AG20443 (cell line): ENCODE measurements around the gene DNAH1.

Experiments
- DNase-seq: peaks from one replicate; pipeline ENCODE4 v3.0.0; 2012; ENCODE audit warnings: low spot score, mixed read lengths

The DNAH1 gene

DNA sequence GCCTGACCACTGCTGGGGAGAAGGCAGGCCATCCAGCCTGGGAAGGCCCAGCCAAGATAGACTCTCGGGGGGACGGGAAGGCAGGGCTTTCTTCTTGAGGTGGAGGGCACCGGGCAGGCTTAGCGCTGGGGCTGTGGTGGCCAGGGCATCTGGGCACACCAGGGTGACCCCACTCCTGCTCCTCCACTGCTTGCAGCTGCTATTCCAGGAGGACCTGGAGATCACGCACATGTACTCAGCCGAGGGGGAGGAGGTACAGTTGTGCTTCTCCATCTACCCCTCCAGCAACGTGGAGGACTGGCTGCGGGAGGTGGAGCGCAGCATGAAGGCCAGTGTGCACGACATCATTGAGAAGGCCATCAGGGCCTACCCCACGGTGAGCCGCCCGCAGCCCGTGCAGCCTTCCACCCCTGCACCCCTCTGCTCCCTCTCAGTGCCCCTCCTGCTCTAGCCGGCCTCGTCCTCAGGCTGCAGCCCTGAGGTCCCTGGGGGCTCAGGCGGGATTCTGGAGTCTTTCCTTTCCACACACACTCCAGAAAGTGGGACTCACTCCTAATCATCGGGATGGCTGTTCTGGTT, 42.3 kb downstream of the DNAH1 start:
- DNase-seq = no peak

DNA sequence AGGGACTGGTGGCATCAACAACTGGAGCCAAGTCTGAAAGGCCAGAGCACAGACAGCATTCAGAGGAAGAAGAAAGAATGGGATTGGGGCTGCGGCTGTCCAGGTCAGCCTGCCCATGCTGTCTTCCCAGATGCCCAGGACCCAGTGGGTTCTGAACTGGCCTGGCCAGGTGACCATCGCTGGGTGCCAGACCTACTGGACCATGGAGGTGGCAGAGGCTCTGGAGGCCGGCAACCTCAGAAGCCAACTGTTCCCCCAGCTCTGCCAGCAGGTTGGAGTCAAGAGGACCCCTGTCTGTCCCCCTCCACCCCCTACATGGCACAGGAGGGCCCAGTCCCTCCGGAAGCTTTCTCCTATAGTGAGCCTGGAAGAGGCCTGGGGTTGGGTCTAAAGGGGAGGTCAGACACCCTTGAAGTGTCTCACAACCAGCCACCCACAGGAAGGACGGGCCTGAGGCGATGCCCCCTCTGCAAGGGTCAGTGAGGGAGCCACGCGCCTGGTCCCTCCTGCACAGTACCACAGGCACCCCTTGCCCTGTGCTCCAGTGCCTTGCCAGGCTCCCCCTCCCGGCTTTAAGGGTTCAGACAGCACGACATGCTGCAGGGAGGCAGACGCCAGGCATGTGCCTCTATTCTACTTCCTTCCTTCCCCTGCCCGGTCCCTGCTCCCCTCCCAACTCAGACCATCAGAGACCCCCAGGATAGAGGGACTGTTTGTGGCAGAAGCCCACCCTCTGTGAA, 43.2 kb downstream of the DNAH1 start:
- DNase-seq = no peak

DNA sequence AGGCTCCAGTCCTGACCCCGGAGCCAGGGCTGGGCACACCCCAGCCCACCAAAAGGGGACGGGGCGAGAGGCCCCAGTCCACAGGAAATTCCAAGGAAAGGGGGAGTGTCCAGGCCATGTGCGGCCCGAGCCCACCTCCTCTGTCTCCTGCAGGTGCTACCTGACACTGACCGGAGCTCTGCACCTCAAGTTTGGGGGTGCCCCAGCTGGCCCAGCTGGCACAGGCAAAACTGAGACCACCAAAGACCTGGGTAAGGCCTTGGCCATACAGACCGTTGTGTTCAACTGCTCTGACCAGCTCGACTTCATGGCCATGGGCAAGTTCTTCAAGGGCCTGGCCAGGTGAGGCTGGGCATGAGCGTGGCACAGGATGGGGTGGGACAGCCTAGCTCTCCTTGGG, 44.9 kb downstream of the DNAH1 start:
- no peak for DNase-seq

DNA sequence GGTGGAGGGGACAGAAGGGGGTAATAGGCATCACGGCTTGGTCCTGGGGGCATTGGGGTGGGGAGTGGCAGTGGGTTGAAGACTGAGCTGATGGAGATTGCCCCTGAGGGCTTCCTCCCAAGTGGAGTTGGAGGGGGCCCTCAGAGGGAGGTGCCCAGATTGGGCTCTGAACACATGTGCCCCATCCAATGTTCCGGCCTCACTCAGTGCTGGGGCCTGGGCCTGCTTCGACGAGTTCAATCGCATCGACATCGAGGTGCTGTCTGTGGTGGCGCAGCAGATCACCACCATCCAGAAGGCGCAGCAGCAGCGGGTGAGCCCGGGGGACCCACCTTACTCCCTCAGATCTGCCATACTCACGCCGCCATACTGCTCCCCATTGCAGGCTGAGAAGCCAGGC, 45.3 kb downstream of the DNAH1 start:
- DNase-seq = no peak

DNA sequence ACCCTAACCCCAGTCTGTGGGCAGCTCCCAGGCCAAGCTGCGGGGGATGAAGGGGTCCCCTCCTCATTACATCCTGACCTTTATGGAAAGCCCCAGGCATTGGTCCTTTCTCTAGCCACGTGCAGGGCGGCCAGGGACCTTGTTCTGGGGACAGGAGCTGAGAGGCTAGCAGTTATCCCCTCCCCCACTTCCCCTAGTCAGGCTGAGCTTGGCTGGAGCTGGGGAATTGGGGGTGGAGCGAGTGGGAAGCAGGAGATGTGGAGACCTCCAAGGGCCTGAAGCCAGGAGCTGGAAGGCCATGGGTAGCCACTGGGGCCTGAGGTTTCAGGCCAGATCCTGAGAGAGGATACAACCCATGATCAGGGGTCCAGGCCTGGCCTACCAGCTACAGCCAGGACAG, 45.8 kb downstream of the DNAH1 start:
- no peak for DNase-seq

DNA sequence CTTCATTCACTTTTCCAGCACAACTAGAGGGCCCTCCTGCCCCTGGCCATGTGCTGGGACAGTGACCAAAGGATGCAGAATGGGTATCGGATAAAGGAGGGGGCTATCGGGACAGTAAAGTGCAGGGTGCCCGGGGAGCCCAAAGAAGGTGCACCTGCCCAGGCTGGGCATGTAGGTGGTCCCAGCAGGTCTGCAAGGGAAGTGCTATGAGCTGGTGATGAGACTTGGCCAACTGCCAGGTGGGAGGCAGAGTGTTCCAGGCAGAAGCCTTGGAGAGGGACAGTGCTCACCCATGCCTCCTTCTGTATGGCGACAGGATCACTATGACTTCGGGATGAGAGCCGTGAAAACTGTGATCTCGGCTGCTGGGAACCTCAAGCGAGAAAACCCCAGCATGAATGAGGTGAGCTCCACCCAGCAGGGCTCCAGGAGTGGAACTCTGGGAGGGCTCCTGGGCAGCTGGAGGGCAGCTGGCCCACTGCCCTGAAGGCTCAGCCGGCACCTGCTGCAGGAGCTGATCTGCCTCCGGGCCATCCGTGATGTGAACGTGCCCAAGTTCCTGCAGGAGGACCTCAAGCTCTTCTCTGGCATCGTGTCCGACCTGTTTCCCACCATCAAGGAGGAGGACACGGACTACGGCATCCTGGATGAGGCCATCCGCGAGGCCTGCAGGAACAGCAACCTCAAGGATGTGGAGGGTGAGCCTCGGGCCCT, 48.4 kb downstream of the DNAH1 start:
- DNase-seq = no peak

DNA sequence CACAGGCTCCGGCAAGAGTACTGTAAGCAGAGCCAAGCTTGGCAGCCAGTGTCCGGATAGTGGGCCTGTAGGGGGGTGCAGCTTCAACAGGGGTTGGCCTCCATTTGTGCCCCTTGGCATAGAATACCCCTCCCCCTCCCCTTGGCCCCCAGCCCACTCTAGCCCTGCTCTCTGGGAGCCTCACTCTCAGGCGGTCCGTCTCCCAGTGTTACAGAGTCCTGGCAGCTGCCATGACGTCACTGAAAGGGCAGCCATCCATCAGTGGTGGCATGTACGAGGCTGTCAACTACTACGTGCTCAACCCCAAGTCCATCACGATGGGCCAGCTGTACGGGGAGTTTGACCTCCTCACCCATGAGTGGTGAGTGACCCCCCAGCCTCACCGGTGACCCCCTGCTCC, 50.4 kb downstream of the DNAH1 start:
- no peak for DNase-seq

DNA sequence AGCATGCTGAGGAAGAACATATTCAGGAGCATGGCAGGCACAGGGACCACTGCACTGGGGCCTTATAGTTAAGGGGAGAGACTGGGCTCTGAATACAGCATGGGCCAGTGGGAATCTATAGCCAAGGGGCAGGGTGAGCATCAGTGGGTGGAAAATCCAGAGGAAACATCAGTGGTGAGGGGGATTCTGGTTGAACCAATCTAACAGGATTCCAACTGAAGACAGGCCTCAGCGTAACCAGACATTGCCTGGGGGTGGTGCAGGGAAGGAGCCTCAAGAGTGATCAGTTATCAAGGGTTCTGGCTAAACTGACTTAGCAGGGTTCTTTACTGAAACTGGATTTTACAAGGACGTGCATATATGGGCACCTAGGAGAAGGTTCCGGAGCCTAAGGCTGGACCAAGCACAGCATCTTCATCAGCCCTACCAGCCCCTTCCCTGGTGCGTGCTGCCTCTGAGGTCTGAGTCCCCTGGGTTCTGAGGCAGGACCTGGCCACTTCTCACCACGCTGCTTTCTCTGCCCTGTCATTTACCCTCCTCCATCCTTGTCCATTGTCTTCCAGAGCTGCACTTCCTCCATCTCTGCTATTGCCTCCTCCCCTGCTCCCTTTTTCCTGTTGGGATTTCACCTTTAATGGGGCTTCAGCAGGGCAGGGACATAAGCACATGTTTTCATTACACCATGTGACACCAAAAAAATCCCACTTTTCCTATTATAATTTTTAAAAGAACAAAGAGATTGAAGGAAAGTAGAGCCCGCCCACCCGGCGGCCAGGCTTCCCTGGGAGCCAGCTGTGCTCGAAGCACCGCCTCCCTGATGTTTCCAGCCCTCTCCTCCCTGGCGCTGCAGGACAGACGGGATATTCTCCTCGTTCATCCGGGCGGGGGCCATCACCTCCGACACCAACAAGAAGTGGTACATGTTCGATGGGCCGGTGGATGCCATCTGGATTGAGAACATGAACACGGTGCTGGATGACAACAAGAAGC, 52.1 kb downstream of the DNAH1 start:
- no peak for DNase-seq

DNA sequence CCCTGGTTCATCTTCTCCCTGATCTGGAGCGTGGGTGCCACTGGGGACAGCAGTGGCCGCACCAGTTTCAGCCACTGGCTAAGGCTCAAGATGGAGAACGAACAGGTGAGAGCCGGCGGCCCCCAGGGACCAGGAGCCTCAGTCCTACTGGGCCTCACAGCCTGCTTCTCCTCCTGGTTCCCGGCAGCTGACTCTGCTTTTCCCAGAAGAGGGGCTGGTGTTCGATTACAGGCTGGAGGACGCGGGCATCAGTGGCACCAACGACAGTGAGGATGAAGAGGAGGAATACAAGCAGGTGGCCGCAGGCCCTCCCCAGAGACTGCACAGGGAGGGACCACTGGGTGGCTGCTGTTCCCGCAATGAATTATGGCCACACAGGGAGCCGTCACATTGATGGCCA, 54.4 kb downstream of the DNAH1 start:
- DNase-seq = no peak

DNA sequence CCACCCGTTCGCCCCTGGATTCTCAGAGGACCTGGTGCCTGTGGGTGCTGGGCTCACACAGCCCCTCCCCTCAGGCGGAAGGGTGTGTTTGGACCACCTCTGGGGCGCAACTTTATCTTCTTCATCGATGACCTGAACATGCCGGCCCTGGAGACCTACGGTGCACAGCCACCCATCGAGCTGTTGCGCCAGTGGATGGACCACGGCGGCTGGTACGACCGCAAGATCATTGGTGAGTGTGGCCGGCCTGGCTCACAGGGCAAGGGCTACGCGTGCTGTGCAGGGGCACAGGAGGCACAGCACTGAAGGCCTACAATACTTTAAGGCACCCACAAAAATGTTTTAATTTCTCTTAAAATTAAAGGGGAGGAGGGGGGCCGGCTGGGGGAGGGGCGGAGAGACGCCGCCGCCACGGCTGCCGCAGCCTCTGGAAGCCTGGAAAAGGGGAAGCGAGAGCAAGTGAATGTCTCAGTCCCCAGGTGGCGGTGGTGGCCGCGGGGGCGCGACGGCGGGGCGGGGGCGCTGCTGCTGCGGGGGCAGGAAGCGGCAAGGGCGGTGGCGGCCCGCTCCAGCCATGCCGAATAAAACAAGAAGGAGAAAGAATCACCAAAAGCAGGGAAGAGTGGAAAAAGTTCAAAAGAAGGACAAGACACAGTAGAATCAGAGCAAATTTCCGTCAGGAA, 56.8 kb downstream of the DNAH1 start:
- DNase-seq = peak; percentile 33

DNA sequence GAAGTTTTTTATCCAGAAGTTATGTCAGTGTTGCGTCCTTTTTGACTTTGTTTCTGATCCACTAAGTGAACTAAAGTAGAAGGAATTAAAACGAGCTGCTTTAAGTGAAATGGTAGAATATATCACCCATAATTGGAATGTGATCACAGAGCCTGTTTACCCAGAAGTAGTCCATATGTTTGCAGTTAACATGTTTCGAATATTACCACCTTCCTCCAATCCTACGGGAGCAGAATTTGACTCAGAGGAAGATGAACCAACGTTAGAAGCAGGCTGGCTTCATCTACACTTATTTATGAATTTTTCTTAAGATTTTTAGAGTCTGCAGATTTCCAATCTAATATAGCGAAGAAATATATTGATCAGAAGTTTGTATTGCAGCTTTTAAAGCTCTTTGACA, 57.6 kb downstream of the DNAH1 start:
- DNase-seq = no peak

DNA sequence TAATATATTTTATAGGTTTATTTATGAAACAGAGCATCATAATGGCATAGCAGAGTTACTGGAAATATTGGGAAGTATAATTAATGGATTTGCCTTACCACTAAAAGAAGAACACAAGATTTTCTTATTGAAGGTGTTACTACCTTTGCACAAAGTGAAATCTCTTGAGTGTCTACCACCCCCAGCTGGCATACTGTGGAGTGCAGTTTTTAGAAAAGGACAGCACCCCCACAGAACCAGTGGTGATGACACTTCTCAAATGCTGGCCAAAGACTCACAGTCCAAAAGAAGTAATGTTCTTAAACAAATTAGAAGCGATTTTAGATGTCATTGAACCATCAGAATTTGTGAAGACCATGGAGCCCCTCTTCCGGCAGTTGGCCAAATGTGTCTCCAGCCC, 58.1 kb downstream of the DNAH1 start:
- DNase-seq = no peak

DNA sequence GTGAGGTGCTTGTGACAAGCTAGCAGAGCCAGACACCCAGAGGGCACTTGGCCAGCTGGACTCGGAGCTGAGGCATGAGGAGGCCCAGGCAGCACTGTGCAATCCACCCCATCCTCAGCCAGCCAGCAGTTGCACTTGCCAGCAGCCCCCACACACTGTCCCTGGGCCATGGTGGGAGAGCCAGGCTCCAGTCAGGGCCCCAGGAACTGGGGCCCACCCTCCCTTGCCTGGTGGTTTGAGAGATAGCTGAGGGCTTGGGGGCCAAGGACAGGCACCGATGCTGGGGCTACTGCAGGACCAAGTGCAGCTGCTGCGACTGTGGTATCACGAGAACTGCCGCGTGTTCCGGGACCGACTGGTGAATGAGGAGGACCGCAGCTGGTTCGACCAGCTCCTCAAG, 63.5 kb downstream of the DNAH1 start:
- DNase-seq = no peak

DNA sequence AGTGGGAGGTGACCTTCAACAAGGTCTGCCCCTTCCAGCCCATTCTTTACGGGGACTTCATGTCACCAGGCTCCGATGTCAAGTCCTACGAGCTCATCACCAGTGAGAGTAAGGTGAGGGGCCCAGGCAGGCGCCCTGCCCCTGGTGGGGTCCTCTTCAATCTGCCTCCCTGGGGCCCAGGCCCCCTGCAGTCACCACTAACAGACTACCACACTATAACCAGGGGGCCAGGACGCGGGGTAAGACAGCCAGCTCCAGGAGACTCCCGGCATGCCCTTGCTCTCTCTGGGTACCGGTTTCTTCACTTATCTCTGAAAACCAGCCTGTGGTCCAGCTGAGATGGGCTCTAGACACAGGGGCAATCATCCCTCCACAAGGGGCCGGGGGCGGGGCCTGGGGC, 63.9 kb downstream of the DNAH1 start:
- DNase-seq = no peak

DNA sequence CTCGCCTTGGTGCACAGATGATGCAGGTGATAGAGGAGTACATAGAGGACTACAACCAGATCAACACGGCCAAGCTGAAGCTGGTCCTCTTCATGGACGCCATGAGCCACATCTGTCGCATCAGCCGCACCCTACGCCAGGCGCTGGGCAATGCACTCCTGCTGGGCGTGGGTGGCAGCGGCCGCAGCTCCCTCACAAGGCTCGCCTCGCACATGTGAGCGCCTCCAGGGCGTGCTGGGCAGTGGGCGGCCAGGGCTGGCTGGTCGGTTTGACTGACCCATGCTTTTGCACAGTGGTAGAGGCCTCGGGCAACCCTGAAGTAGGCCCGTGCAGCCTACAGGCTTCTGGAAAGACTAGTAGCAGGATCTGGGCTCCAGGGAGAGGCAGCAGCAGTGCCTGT, 65.5 kb downstream of the DNAH1 start:
- DNase-seq = no peak

DNA sequence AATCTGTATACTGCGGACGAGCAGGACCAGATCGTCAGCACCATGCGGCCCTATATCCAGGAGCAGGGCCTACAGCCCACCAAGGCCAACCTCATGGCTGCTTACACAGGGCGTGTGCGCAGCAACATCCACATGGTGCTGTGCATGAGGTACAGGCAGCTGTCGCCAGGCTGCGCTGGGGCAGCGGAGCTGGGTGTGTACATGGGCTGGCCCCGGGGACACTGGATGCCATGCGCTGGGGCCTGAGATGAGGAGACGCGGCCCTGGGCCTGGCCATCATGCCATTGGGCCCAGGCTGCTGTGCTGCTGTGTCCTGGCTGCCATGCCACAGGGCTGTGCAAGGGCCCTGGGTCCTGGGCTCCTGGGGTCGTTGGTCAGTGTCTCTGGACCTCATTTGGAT, 67.3 kb downstream of the DNAH1 start:
- DNase-seq = no peak

DNA sequence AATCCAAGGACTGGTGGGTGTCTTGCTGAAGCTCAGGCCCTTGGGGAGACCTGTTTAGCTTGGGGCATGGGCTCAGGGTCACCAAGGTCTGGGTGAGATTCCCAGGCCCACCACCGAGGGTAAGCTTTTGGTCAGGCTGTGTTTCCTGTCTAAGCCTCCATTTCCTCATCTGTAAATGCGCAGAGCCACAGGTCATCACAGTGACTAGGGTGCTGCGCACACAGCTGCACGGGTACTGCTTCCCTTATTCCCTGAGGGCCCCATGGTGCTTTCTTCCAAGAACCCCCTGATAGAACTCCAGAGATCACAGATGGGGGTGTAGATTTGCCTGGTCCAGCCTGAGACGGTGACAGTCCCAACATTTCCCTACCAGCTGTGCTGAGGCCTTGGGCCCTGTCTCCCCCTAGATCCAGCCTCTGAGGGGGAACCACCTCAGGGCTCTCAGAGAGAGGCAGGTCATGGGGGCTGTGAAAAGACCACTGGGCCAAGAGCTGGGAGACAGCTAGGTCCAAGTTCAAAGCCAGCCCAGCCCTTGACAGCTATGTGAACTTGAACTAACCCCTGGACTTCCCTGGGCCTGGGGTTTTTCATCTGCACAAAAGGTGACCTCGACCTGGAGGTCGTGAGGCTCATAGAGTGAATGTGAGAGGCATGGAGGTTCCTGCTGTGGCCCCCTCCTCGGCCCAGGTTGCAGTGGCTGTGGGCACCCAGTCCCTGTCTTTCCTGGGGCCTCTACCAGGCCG, 68.1 kb downstream of the DNAH1 start:
- no peak for DNase-seq

DNA sequence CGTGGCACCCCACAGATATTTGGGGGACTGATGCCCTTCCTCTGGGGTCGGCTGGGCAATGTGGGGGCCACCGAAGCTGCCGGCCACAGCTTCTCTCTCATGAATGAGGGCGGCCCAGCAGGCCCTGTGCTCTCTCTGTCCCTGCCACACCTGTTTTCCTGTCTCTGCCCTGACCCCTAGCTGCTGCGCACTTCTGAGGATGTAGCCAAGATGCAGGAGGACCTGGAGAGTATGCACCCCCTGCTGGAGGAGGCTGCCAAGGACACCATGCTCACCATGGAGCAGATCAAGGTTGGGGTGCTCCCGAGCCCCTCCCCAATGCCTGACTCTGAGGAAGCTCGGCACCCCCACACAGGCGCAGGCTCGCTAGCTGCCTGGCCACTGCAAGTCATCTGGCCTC, 69.0 kb downstream of the DNAH1 start:
- DNase-seq = peak; percentile 61

DNA sequence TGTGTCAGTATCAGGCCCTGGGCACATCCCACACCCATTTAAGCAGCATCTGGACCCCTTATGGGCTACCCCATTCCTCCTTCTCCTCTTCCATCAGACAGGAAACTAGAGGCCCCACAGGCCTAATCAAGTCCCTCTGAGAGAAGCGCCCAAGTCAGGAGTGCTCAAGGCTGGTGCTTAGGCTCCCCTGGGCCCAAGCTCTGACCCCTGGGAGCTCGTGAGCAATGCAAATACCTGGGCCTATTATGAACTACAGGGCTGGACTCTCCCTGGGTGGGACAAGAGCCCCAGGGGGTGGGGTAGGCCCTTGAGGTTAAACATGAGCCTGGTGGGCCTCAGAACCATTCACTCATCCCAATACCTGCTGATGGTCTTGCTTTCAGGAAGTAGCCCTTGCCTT, 71.4 kb downstream of the DNAH1 start:
- DNase-seq = no peak

DNA sequence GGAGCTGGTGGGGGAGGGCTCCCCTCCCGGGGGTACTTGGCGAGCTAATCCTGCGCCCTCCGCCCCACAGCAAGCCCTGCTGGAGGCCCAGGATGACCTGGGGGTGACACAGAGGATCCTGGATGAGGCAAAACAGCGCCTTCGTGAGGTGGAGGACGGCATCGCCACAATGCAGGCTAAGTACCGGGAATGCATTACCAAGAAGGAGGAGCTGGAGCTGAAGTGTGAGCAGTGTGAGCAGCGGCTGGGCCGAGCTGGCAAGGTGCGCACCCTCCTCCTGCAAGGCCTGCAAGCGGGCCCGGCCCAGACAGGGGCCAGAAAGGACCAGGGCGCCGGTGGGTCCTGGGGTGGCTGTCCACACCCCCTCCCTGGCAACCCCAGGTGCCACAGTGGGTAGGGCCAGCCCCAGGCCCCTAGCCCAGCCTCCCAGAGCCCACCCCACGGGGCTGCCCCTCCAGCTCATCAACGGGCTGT, 72.3 kb downstream of the DNAH1 start:
- DNase-seq = no peak

DNA sequence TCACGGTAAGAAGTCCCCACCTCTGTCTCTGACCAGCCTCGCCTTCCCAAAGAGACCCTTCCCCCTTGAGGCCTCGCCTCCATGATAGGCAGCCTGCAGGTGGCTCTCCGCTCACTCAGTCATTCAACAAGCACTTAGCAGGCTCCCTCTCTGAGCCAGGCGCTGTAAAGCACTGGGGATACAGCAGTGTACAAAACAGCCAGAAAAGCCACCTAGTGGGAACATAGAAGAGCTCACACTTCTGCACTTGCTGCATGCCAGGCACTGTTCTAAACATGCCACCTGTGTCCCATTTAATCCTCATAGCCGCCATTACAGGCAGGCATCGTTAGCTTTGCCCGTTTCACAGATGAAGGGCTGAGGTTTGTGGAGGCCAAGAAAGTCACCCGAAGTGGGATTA, 72.8 kb downstream of the DNAH1 start:
- no peak for DNase-seq
